Urinary bladder (tissue), 4 donors: ENCODE results near the gene ADGB. TPM values are rescaled to one million over a fixed set of nuclear protein-coding genes. Genes with fewer than 3 reads are reported as not detected.
"Not testable (repeated sequence)": the region's sequence is repeated elsewhere in the genome, so short reads cannot be mapped to it uniquely, and the experiment has no call there.

ENCODE experiments used
- DNase-seq: peaks from one replicate; pipeline ENCODE4 v3.0.0-alpha.2; 2015; ENCODE audit errors: extremely low spot score
- H3K27ac ChIP-seq: one replicate; pipeline ENCODE4 v1.5.1; 2013; ENCODE audit warnings: low read depth, mild to moderate bottlenecking, moderate library complexity
- H3K36me3 ChIP-seq: one replicate; pipeline ENCODE4 v1.6.1; 2013; ENCODE audit warnings: mild to moderate bottlenecking, moderate library complexity; ENCODE audit not compliant: insufficient read depth
- H3K4me1 ChIP-seq: one replicate; pipeline ENCODE4 v1.6.1; 2013; ENCODE audit warnings: mild to moderate bottlenecking, moderate library complexity; ENCODE audit not compliant: insufficient read depth
- H3K4me3 ChIP-seq: one replicate; pipeline ENCODE4 v1.5.1; 2013; ENCODE audit warnings: low read depth, low read length
- WGBS: extraction: QIAGEN DNeasy Blood & Tissue Kit; methylation state at CpG from one replicate; pipeline ENCODE4 v1.1.7; 2013; 5-methylcytosine and 5-hydroxymethylcytosine counted together
- polyA plus RNA-seq: library from polyadenylated mRNA; stranded (reverse); fragments of 200-250 nt; gene quantifications from one replicate; pipeline ENCODE4 v1.2.3, GENCODE V29; 2013
- total RNA-seq: library from RNA; depleted of rRNA; stranded (reverse); fragments of >200 nt; gene quantifications from one replicate; pipeline ENCODE4 v1.2.3, GENCODE V29; 2014
- donor health status: healthy with polysubstance abuse.
- donor health status: healthy.

The ADGB gene
- total and polyA plus RNA-seq, 2 donors, result 0.05 TPM; not detected in 1

- no peaks in the 10 kb centered on the region for H3K4me1 ChIP-seq
- 77% methylated on average over 4 of the region's 4 CpGs for WGBS
- no peak for DNase-seq
- H3K27ac ChIP-seq, result no peak overlapping the region
- H3K4me3 ChIP-seq, result no peak overlapping the region
- no peaks in the 10 kb centered on the region for H3K36me3 ChIP-seq
Observed at GRCh38 chr6:146791930-146792329, 193.2 kb downstream of the ADGB start.

- WGBS, result 33% methylated on average over 2 of the region's 2 CpGs
- not testable (repeated sequence) for H3K4me1 ChIP-seq, H3K27ac ChIP-seq, DNase-seq, H3K4me3 ChIP-seq, H3K36me3 ChIP-seq
Observed at GRCh38 chr6:146793218-146793617, 194.4 kb downstream of the ADGB start.

GRCh38 chr6:146795479-146796133, 196.8 kb downstream of the ADGB start:
- no peaks in the 10 kb centered on the region for H3K4me1 ChIP-seq
- 91% methylated on average over 1 of the region's 1 CpG for whole genome bisulfite sequencing
- no peak overlapping the region for H3K4me3 ChIP-seq
- H3K36me3 ChIP-seq, result no peaks in the 10 kb centered on the region
- no peak overlapping the region for H3K27ac ChIP-seq
- DNase-seq, result no peak

GRCh38 chr6:146803167-146803566, 204.4 kb downstream of the ADGB start:
- WGBS, result 76% methylated on average over 3 of the region's 3 CpGs
- not testable (repeated sequence) for DNase-seq, H3K4me1 ChIP-seq, H3K36me3 ChIP-seq, H3K27ac ChIP-seq, H3K4me3 ChIP-seq

- DNase-seq, result no peak
- Histone ChIP-seq H3K4me3 (no peak overlapping the region), H3K36me3 (no peaks in the 10 kb centered on the region), H3K27ac (no peak overlapping the region), H3K4me1 (no peaks in the 10 kb centered on the region)
- WGBS, result 73% methylated on average over 22 of the region's 22 CpGs
Observed at GRCh38 chr6:146803601-146804000, 204.8 kb downstream of the ADGB start.

GRCh38 chr6:146805546-146806325, 207.0 kb downstream of the ADGB start:
- 48% methylated on average over 2 of the region's 2 CpGs for WGBS
- Histone ChIP-seq H3K4me1 (no peaks in the 10 kb centered on the region), H3K27ac (no peak overlapping the region), H3K4me3 (no peak overlapping the region), H3K36me3 (no peaks in the 10 kb centered on the region)
- DNase-seq, result no peak

GRCh38 chr6:146809014-146809413, 210.2 kb downstream of the ADGB start:
- H3K4me3 ChIP-seq, H3K36me3 ChIP-seq, H3K4me1 ChIP-seq, H3K27ac ChIP-seq, DNase-seq: not testable (repeated sequence)
- WGBS, result 91% methylated on average over 9 of the region's 9 CpGs

- WGBS, result 52% methylated on average over 6 of the region's 6 CpGs
- not testable (repeated sequence) for H3K4me1 ChIP-seq, H3K36me3 ChIP-seq, H3K4me3 ChIP-seq, DNase-seq, H3K27ac ChIP-seq
Observed at GRCh38 chr6:146812811-146813321, 214.1 kb downstream of the ADGB start.

GRCh38 chr6:146813554-146813953, 214.8 kb downstream of the ADGB start:
- H3K4me1 ChIP-seq, result no peaks in the 10 kb centered on the region
- no peaks in the 10 kb centered on the region for H3K36me3 ChIP-seq
- no peak overlapping the region for H3K27ac ChIP-seq
- 43% methylated on average over 3 of the region's 3 CpGs for WGBS
- H3K4me3 ChIP-seq, result no peak overlapping the region
- no peak for DNase-seq

- H3K4me3 ChIP-seq, result no peak overlapping the region
- DNase-seq, result no peak
- 73% methylated on average over 1 of the region's 1 CpG for WGBS
Observed at GRCh38 chr6:146814148-146814750, 215.5 kb downstream of the ADGB start.

GRCh38 chr6:146815511-146816462, 217.0 kb downstream of the ADGB start:
- H3K36me3 ChIP-seq, H3K27ac ChIP-seq, DNase-seq, H3K4me3 ChIP-seq, H3K4me1 ChIP-seq: not testable (repeated sequence)
- WGBS, result 87% methylated on average over 14 of the region's 18 CpGs

More at GRCh38 chr6:146814148-146814750, 215.5 kb downstream of the ADGB start:
- no peak overlapping the region for H3K27ac ChIP-seq
- H3K36me3 ChIP-seq, result no peaks in the 10 kb centered on the region
- no peaks in the 10 kb centered on the region for H3K4me1 ChIP-seq

GRCh38 chr6:146819596-146820320, 221.0 kb downstream of the ADGB start:
- no peaks in the 10 kb centered on the region for H3K4me1 ChIP-seq
- no peaks in the 10 kb centered on the region for H3K36me3 ChIP-seq
- WGBS, result 74% methylated on average over 8 of the region's 8 CpGs
- H3K4me3 ChIP-seq, result no peak overlapping the region
- H3K27ac ChIP-seq, result no peak overlapping the region
- DNase-seq, result no peak
